Kidney (tissue), 22 donors: ENCODE results near the gene WFDC2. TPM values are rescaled to one million over a fixed set of nuclear protein-coding genes. Genes with fewer than 3 reads are reported as not detected.
A peak's percentile ranks its signal among the peaks of the same experiment; 100 is the strongest.

Experiments
- DNase-seq, 5 donors: peaks; one replicate each; pipeline ENCODE4 v3.0.0-alpha.2; 2013 to 2020
- FAIRE-seq: peaks from 2 replicates; lab custom pipeline; 2012; peaks lifted over from hg19 to GRCh38; lab: Jason Lieb, UNC
- H3K27ac ChIP-seq, 2 donors: one replicate each; pipeline ENCODE4 v1.7.0; 2013; ENCODE audit warnings: low read depth in 2 of 2, low read length in 2 of 2, inconsistent platforms in 1 of 2
- H3K27me3 ChIP-seq: one replicate; pipeline ENCODE4 v1.7.1; 2013; ENCODE audit warnings: low read length, inconsistent platforms; ENCODE audit not compliant: control insufficient read depth, insufficient read depth
- H3K36me3 ChIP-seq, 3 donors: one replicate each; pipeline versions ENCODE4 v1.7.0 to v1.7.1; 2013; ENCODE audit warnings: low read length in 3 of 3, control low read depth in 1 of 3, inconsistent platforms in 1 of 3; ENCODE audit not compliant: insufficient read depth in 3 of 3, control insufficient read depth in 2 of 3
- H3K4me1 ChIP-seq, 3 donors: one replicate each; pipeline versions ENCODE4 v1.7.0 to v1.7.1; 2013; ENCODE audit warnings: low read length in 3 of 3, inconsistent platforms in 1 of 3, low read depth in 1 of 3; ENCODE audit not compliant: control insufficient read depth in 2 of 3, insufficient read depth in 2 of 3
- H3K4me3 ChIP-seq, 3 donors: one replicate each; pipeline versions ENCODE4 v1.7.0 to v1.8.1; 2013; ENCODE audit warnings: low read length in 3 of 3, control low read depth in 1 of 3, inconsistent platforms in 1 of 3
- H3K9ac ChIP-seq, 3 donors: one replicate each; pipeline versions ENCODE4 v1.7.0 to v1.7.1; 2013; ENCODE audit warnings: low read length in 3 of 3, control low read depth in 1 of 3, inconsistent platforms in 1 of 3
- H3K9me3 ChIP-seq, 3 donors: one replicate each; pipeline versions ENCODE4 v1.7.0 to v1.7.1; 2013; ENCODE audit warnings: low read length in 3 of 3, control low read depth in 1 of 3, inconsistent platforms in 1 of 3; ENCODE audit not compliant: control insufficient read depth in 2 of 3, insufficient read depth in 1 of 3
- CTCF ChIP-seq: IDR thresholded peaks from 3 replicates; pipeline ENCODE4 v1.5.1; 2012; ENCODE audit warnings: mild to moderate bottlenecking, moderate library complexity, borderline replicate concordance; ENCODE audit not compliant: insufficient read depth; ENCODE audit errors: extremely low read depth
- intact Hi-C: fragments of 100-400 bp; cut with DNase I; formaldehyde crosslinking; loops from one replicate; pipeline ENCODE4 v1.11.1; 2022
- long read RNA-seq, 10 donors: library from polyadenylated mRNA in 1 of 10; unstranded in 1 of 10; transcript quantifications; one replicate each; pipeline ENCODE4 v2.0.0 and lab custom pipeline, GENCODE V29; 2021 to 2026
- polyA plus RNA-seq: library from polyadenylated mRNA; stranded (reverse); fragments of 350-450 nt; fragmentation: Illumina TruSeq; extraction: RNeasy Lipid Tissue Mini Kit (QIAGEN cat#74804); gene quantifications from one replicate; pipeline ENCODE4 v1.2.3, GENCODE V29; 2014; ENCODE audit warnings: low read depth, low replicate concordance; ENCODE audit not compliant: insufficient read depth
- total RNA-seq: library from RNA; stranded (reverse); fragmentation: NEBNext Ultra II Directional; extraction: Animal tissue kit (Norgen Biotek cat#: 25700); gene quantifications from one replicate; pipeline ENCODE4 v1.2.1, GENCODE V29; 2021
- donor health status: control.
- donor health status: control.
- donor health status: control.
- donor health status: control.
- donor health status: control.
- donor health status: DM: yes; HTN: yes; CAD: no.
- donor health status: Normal renal cell carcinoma (clear cell type).

Gene WFDC2
- total RNA-seq (2,874 TPM), polyA plus RNA-seq (1,908 TPM)
- long read RNA-seq, donor 1, transcript WFDC2-204 (4 exons, 614 nt) = major isoform, 57 of 89 reads
- long read RNA-seq, donor 1, transcript WFDC2-203 (2 exons, 818 nt) = minor isoform, 10 of 89 reads
- long read RNA-seq, donor 1, partial matches to known transcripts = 20 of 89 reads
- long read RNA-seq, donor 1, other reads (novel, unspliced or antisense) = 0 of 89 reads
- long read RNA-seq, donor 2, transcript WFDC2-204 (4 exons, 614 nt) = major isoform, 55 of 97 reads
- long read RNA-seq, donor 2, transcript WFDC2-203 (2 exons, 818 nt) = minor isoform, 18 of 97 reads
- long read RNA-seq, donor 2, partial matches to known transcripts = 22 of 97 reads
- long read RNA-seq, donor 2, other reads (novel, unspliced or antisense) = 0 of 97 reads
- long read RNA-seq, donor 3, transcript WFDC2-204 (4 exons, 614 nt) = major isoform, 92 of 122 reads
- long read RNA-seq, donor 3, transcript WFDC2-203 (2 exons, 818 nt) = minor isoform, 16 of 122 reads
- long read RNA-seq, donor 3, partial matches to known transcripts = 14 of 122 reads
- long read RNA-seq, donor 3, other reads (novel, unspliced or antisense) = 0 of 122 reads
- long read RNA-seq, donor 4, transcript WFDC2-204 (4 exons, 614 nt) = major isoform, 24 of 40 reads
- long read RNA-seq, donor 4, transcript WFDC2-203 (2 exons, 818 nt) = minor isoform, 5 of 40 reads
- long read RNA-seq, donor 4, partial matches to known transcripts = 10 of 40 reads
- long read RNA-seq, donor 4, other reads (novel, unspliced or antisense) = 0 of 40 reads
- long read RNA-seq, donor 5, transcript WFDC2-204 (4 exons, 614 nt) = major isoform, 5 of 6 reads
- long read RNA-seq, donor 5, partial matches to known transcripts = 0 of 6 reads
- long read RNA-seq, donor 5, other reads (novel, unspliced or antisense) = 0 of 6 reads
- long read RNA-seq, donor 6, transcript WFDC2-204 (4 exons, 614 nt) = major isoform, 102 of 146 reads
- long read RNA-seq, donor 6, transcript WFDC2-203 (2 exons, 818 nt) = minor isoform, 22 of 146 reads
- long read RNA-seq, donor 6, partial matches to known transcripts = 21 of 146 reads
- long read RNA-seq, donor 6, other reads (novel, unspliced or antisense) = 0 of 146 reads
- long read RNA-seq, donor 7, transcript WFDC2-203 (2 exons, 818 nt) = minor isoform, 31 of 198 reads
- long read RNA-seq, donor 7, transcript WFDC2-204 (4 exons, 614 nt) = major isoform, 124 of 198 reads
- long read RNA-seq, donor 7, partial matches to known transcripts = 26 of 198 reads
- long read RNA-seq, donor 7, other reads (novel, unspliced or antisense) = 14 of 198 reads
- long read RNA-seq, donor 8, transcript WFDC2-204 (4 exons, 614 nt) = major isoform, 76 of 103 reads
- long read RNA-seq, donor 8, transcript WFDC2-203 (2 exons, 818 nt) = minor isoform, 10 of 103 reads
- long read RNA-seq, donor 8, partial matches to known transcripts = 13 of 103 reads
- long read RNA-seq, donor 8, other reads (novel, unspliced or antisense) = 0 of 103 reads
- long read RNA-seq, donor 9, transcript WFDC2-204 (4 exons, 614 nt) = major isoform, 35 of 53 reads
- long read RNA-seq, donor 9, transcript WFDC2-203 (2 exons, 818 nt) = minor isoform, 10 of 53 reads
- long read RNA-seq, donor 9, partial matches to known transcripts = 8 of 53 reads
- long read RNA-seq, donor 9, other reads (novel, unspliced or antisense) = 0 of 53 reads
- long read RNA-seq, donor 10, transcript WFDC2-204 (4 exons, 614 nt) = major isoform, 50 of 100 reads
- long read RNA-seq, donor 10, transcript WFDC2-203 (2 exons, 818 nt) = minor isoform, 30 of 100 reads
- long read RNA-seq, donor 10, partial matches to known transcripts = 17 of 100 reads
- long read RNA-seq, donor 10, other reads (novel, unspliced or antisense) = 0 of 100 reads

GRCh38 chr20:45469336-45470261, at the start of gene WFDC2:
WFDC2 (plus strand) TSS chr20:45469753; CDS start chr20:45469782, 29 bp downstream.
- no peak for FAIRE-seq
- Histone ChIP-seq H3K27me3 (no peaks in the 10 kb centered on the region), H3K36me3 (no peaks in the 10 kb centered on the region), H3K4me3 (peak within 1 kb of the TSS; percentile 39 to 68 (median 40)), H3K9ac (peak within 1 kb of the TSS; percentile 27 to 70 (median 29)), H3K4me1 (peaks cover 0 to 13% (median 0%) of the 10 kb centered on the region in 3 donors), H3K9me3 (no peaks in the 10 kb centered on the region), H3K27ac (peak within 1 kb of the TSS; percentile 62 to 68)
- intact Hi-C loops = no loop called here
- peak; percentile 82 to 96 (median 87) for DNase-seq
- no peak for TF ChIP-seq CTCF

DNA sequence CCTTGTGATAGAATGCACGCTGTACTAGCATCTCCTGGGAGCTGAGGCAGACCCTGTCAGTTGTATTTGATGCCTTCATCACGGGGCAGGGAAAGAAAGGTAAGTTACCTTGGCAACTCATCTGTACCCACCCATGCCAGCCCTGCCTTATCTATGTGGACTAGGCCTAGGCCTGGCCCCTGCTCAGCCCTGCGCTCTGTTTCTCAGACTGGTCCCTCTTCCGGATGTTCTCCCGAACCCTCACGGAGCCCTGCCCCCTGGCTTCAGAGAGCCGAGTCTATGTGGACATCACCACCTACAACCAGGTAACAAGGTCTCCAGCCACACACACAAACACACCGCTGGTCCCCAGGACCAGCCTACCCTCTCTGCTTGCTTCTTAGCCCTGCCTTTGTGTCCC, 49.4 kb upstream of the WFDC2 start:
- Histone ChIP-seq H3K9ac (no peak overlapping the region), H3K27me3 (no peaks in the 10 kb centered on the region), H3K27ac (no peak overlapping the region), H3K4me1 (peaks cover 0 to 6% (median 5%) of the 10 kb centered on the region in 3 donors), H3K4me3 (no peak overlapping the region), H3K9me3 (no peaks in the 10 kb centered on the region), H3K36me3 (peaks cover 0 to 35% (median 29%) of the 10 kb centered on the region in 3 donors)
- intact Hi-C loops = no loop called here
- FAIRE-seq (no peak), DNase-seq (no peak)
- TF ChIP-seq CTCF = no peak
